Mesothelial cell of epicardium (in vitro differentiated cells): Measurements from ENCODE around the gene ELN. TPM values are rescaled to one million over a fixed set of nuclear protein-coding genes. Genes with fewer than 3 reads are reported as not detected.
A peak's percentile ranks its signal among the peaks of the same experiment; 100 is the strongest.

ENCODE experiments used
- DNase-seq, 2 experiments: peaks; one replicate each; pipeline ENCODE4 v3.0.0; 2021; ENCODE audit warnings: low spot score in 2 of 2; ENCODE audit not compliant: unreplicated experiment in 2 of 2
- H3K27ac Mint-ChIP-seq: 2 replicates; pipeline ENCODE4 v1.8.0; 2021; ENCODE audit warnings: mixed read lengths
- H3K27me3 Mint-ChIP-seq: 2 replicates; pipeline ENCODE4 v1.8.0; 2021; ENCODE audit warnings: low read depth, mixed read lengths
- H3K36me3 Mint-ChIP-seq: 2 replicates; pipeline ENCODE4 v1.8.0; 2021; ENCODE audit warnings: mixed read lengths
- H3K4me1 Mint-ChIP-seq: 2 replicates; pipeline ENCODE4 v1.8.0; 2021; ENCODE audit warnings: mixed read lengths
- H3K4me3 Mint-ChIP-seq: 2 replicates; pipeline ENCODE4 v1.8.0; 2021; ENCODE audit warnings: mild to moderate bottlenecking, moderate library complexity, mixed read lengths
- H3K9me3 Mint-ChIP-seq: 2 replicates; pipeline ENCODE4 v1.8.0; 2021; ENCODE audit warnings: mixed read lengths
- CTCF ChIP-seq: fragments of 200-600 bp; sonication (generic); IDR thresholded peaks from one replicate; pipeline ENCODE4 v1.5.0; 2021; ENCODE audit warnings: antibody characterized with exemption; ENCODE audit not compliant: unreplicated experiment
- total RNA-seq: library from RNA; stranded (reverse); gene quantifications from 3 replicates; pipeline ENCODE4 v1.2.1, GENCODE V29; 2021

The ELN gene
- total RNA-seq, 1 donor from 2014 or later: 32.9 TPM

GRCh38 chr7:74039337-74039736 lies 11.4 kb downstream of the ELN start:
- no peak for TF ChIP-seq CTCF
- Mint-ChIP-seq H3K4me1 (peaks cover 28% of the 10 kb centered on the region), H3K4me3 (no peak overlapping the region), H3K36me3 (no peaks in the 10 kb centered on the region), H3K27ac (no peak overlapping the region), H3K27me3 (no peaks in the 10 kb centered on the region), H3K9me3 (no peaks in the 10 kb centered on the region)
- DNase-seq: no peak

GRCh38 chr7:74040101-74040790 lies 12.3 kb downstream of the ELN start:
- Mint-ChIP-seq H3K36me3 (no peaks in the 10 kb centered on the region), H3K27me3 (no peaks in the 10 kb centered on the region), H3K27ac (peak overlapping the region; percentile 66), H3K4me1 (peaks cover 34% of the 10 kb centered on the region), H3K9me3 (no peaks in the 10 kb centered on the region), H3K4me3 (no peak overlapping the region)
- DNase-seq: no peak
- no peak for TF ChIP-seq CTCF

- Mint-ChIP-seq H3K9me3 (no peaks in the 10 kb centered on the region), H3K36me3 (no peaks in the 10 kb centered on the region), H3K4me3 (no peak overlapping the region), H3K4me1 (peaks cover 34% of the 10 kb centered on the region), H3K27ac (no peak overlapping the region), H3K27me3 (no peaks in the 10 kb centered on the region)
- no peak for DNase-seq
- no peak for TF ChIP-seq CTCF
These were observed 13.0 kb downstream of the ELN start for GRCh38 chr7:74040791-74041520.

- H3K9me3 Mint-ChIP-seq: no peaks in the 10 kb centered on the region
- peak overlapping the region; percentile 96 for H3K27ac Mint-ChIP-seq
- TF ChIP-seq CTCF: no peak
- no peaks in the 10 kb centered on the region for H3K27me3 Mint-ChIP-seq
- H3K4me3 Mint-ChIP-seq: peak overlapping the region; percentile 52
- H3K36me3 Mint-ChIP-seq: no peaks in the 10 kb centered on the region
- DNase-seq: no peak
- peaks cover 34% of the 10 kb centered on the region for H3K4me1 Mint-ChIP-seq
These were observed 15.0 kb downstream of the ELN start for GRCh38 chr7:74042746-74043522.

GRCh38 chr7:74043523-74043951 lies 15.6 kb downstream of the ELN start:
- Mint-ChIP-seq H3K9me3 (no peaks in the 10 kb centered on the region), H3K36me3 (no peaks in the 10 kb centered on the region), H3K27me3 (no peaks in the 10 kb centered on the region), H3K4me3 (peak overlapping the region; percentile 52), H3K27ac (peak overlapping the region; percentile 96), H3K4me1 (peaks cover 34% of the 10 kb centered on the region)
- no peak for TF ChIP-seq CTCF
- no peak for DNase-seq
